Right ventricle myocardium superior (tissue), 1 donor: ENCODE data around the gene GTF2H4. TPM values are rescaled to one million over a fixed set of nuclear protein-coding genes. Genes with fewer than 3 reads are reported as not detected.

Source experiments
- ATAC-seq: fragments of 200-7000 bp; cut with Tn5 transposase; one replicate; pipeline ENCODE4 v1.9.1; 2020; ENCODE audit warnings: mild to moderate bottlenecking; ENCODE audit not compliant: poor library complexity
- DNase-seq: peaks from one replicate; pipeline ENCODE4 v3.0.0-alpha.2; 2020
- intact Hi-C: fragments of 100-400 bp; cut with DNase I; formaldehyde crosslinking; loops from one replicate; pipeline ENCODE4 v1.11.2; 2022
- total RNA-seq: library from RNA; stranded (reverse); fragmentation: NEBNext Ultra II Directional; extraction: Animal tissue kit (Norgen Biotek cat#: 25700); gene quantifications from one replicate; pipeline ENCODE4 v1.2.1, GENCODE V29; 2021
- donor health status: DM: no; HTN: yes; CAD: no; lungs with severe emphysema.

Gene GTF2H4
- total RNA-seq, 1 donor from 2014 or later: 23.6 TPM

- ATAC-seq (no peak), DNase-seq (no peak)
- intact Hi-C loops: no loop called here
Observed at GRCh38 chr6:30935018-30935417, 27.0 kb downstream of the GTF2H4 start.

GRCh38 chr6:30937265-30937664 is 29.3 kb downstream of the GTF2H4 start:
- DNase-seq (no peak), ATAC-seq (no peak)
- intact Hi-C loops: no loop called here

GRCh38 chr6:30938730-30939129 is 30.7 kb downstream of the GTF2H4 start:
- DNase-seq: no peak
- intact Hi-C loops: no loop called here
- no peak for ATAC-seq

- intact Hi-C loops: no loop called here
- no peak for ATAC-seq
- DNase-seq: no peak
Observed at GRCh38 chr6:30939473-30939872, 31.5 kb downstream of the GTF2H4 start.

- no peak for ATAC-seq
- DNase-seq: no peak
- intact Hi-C loops: no loop called here
Observed at GRCh38 chr6:30940361-30940986, 32.5 kb downstream of the GTF2H4 start, which contains the start of gene MUCL3. Gene MUCL3 (plus strand): TSS chr6:30940973. CDS start chr6:30941000, 27 bp downstream.

GRCh38 chr6:30942338-30943060 is 34.5 kb downstream of the GTF2H4 start:
- peak; percentile 88 for ATAC-seq
- intact Hi-C loops: no loop called here
- DNase-seq: peak; percentile 77

GRCh38 chr6:30944051-30944450 is 36.0 kb downstream of the GTF2H4 start:
- intact Hi-C loops: no loop called here
- DNase-seq: no peak

GRCh38 chr6:30945281-30945680 is 37.3 kb downstream of the GTF2H4 start:
- no peak for ATAC-seq
- no peak for DNase-seq
- intact Hi-C loops: no loop called here

More at GRCh38 chr6:30944051-30944450, 36.0 kb downstream of the GTF2H4 start:
- no peak for ATAC-seq

- intact Hi-C loops: no loop called here
- ATAC-seq: no peak
Observed at GRCh38 chr6:30947231-30947630, 39.2 kb downstream of the GTF2H4 start.

GRCh38 chr6:30948811-30949210 is 40.8 kb downstream of the GTF2H4 start:
- intact Hi-C loops: no loop called here
- no peak for ATAC-seq
- no peak for DNase-seq

More at GRCh38 chr6:30947231-30947630, 39.2 kb downstream of the GTF2H4 start:
- no peak for DNase-seq

- no peak for DNase-seq
- no peak for ATAC-seq
- intact Hi-C loops: no loop called here
Observed at GRCh38 chr6:30951907-30952469, 44.0 kb downstream of the GTF2H4 start.

- DNase-seq: no peak
- ATAC-seq: no peak
- intact Hi-C loops: no loop called here
Observed at GRCh38 chr6:30954631-30955366, 46.8 kb downstream of the GTF2H4 start.

- ATAC-seq: peak; percentile 86
- intact Hi-C loops: no loop called here
- DNase-seq: peak; percentile 82
Observed at GRCh38 chr6:30955367-30956042, 47.5 kb downstream of the GTF2H4 start.

GRCh38 chr6:30957716-30958115 is 49.7 kb downstream of the GTF2H4 start:
- intact Hi-C loops: no loop called here
- ATAC-seq: no peak
- DNase-seq: no peak

- intact Hi-C loops: no loop called here
- ATAC-seq: no peak
- no peak for DNase-seq
Observed at GRCh38 chr6:30960907-30961673, 53.1 kb downstream of the GTF2H4 start.

GRCh38 chr6:30962716-30963115 is 54.7 kb downstream of the GTF2H4 start:
- intact Hi-C loops: no loop called here
- DNase-seq (no peak), ATAC-seq (no peak)

GRCh38 chr6:30963641-30964040 is 55.6 kb downstream of the GTF2H4 start:
- intact Hi-C loops: no loop called here
- ATAC-seq (no peak), DNase-seq (no peak)
